ENCODE data around the gene LGALS9B.
"Not testable (repeated sequence)": the region's sequence is repeated elsewhere in the genome, so short reads cannot be mapped to it uniquely, and the experiment has no call there.

LGALS9B gene

GRCh38 chr17:20467447-20467846 lies at the start of gene LGALS9B:
Gene LGALS9B (minus strand): TSS chr17:20467539. CDS start chr17:20467470, 69 bp downstream.
- not testable (repeated sequence) for DNase-seq (ENCODE audit: low read depth in 2 of 3, low spot score in 2 of 3)

GRCh38 chr17:20516986-20517385 lies 49.6 kb upstream of the LGALS9B start:
- not testable (repeated sequence) for DNase-seq (ENCODE audit: low read depth in 2 of 3, low spot score in 2 of 3)

DNA sequence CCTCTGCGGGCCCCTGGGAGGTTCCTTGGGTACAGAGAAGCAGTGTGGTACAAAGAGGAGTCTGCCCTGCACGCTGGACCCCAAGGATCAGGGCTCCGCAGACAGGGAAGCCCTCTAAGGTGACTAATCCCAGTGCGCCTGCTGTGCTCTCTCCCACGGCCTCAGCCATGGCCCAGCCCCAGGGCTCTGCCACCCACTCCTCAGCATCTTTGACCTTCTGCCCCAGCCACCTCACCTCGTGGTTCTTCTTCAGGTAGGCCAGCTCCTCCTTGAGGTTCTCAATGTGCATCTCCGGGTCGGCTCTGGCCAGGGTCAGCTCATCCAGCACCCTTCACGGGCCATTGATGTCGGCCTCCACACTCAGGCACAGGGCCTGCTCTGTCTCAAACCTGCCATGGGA lies 47.8 kb upstream of the LGALS9B start:
- DNase-seq (ENCODE audit: low read depth in 2 of 3, low spot score in 2 of 3) = not testable (repeated sequence)

DNA sequence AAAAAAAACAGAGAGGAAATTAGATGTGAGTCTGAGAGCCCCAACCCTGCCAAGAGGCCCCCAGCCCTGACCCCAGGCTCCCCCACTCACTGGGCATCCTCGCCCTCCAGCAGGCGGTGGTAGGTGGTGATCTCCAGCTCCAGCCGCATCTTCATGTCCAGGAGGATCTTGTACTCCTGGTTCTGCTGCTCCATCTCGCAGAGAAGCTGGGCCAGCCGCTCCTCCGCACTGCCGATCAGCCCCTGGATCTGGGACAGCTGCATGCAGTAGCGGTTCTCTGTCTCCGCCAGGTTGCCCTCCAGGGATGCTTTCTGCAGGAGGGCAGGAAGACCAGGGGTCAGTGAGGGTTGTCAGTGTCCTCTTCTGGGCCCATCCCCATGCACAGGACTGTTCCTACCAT lies 46.2 kb upstream of the LGALS9B start:
- not testable (repeated sequence) for DNase-seq (ENCODE audit: low read depth in 2 of 3, low spot score in 2 of 3)

GRCh38 chr17:20512378-20512777 lies 45.0 kb upstream of the LGALS9B start:
- DNase-seq (ENCODE audit: low read depth in 2 of 3, low spot score in 2 of 3) = not testable (repeated sequence)

DNA sequence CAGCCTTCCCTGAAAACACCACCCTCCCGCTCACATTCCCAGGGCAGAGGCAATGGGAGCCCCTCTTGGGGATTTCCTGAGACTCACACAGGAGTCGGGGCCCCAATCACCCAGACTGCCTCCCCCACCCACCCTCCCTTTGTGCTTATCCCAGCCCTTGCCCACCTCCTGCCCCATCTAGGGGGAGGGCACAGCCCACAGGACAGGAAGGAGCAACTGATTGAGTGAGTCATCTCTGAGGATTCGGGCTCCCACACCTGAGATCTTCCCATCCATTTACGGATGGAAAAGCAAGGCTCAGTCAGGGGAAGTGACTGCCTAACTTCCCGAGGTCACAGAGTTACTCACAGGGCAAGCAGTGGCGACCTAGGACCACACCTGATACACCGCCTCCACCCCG lies 44.4 kb upstream of the LGALS9B start:
- not testable (repeated sequence) for DNase-seq (ENCODE audit: low read depth in 2 of 3, low spot score in 2 of 3)

DNA sequence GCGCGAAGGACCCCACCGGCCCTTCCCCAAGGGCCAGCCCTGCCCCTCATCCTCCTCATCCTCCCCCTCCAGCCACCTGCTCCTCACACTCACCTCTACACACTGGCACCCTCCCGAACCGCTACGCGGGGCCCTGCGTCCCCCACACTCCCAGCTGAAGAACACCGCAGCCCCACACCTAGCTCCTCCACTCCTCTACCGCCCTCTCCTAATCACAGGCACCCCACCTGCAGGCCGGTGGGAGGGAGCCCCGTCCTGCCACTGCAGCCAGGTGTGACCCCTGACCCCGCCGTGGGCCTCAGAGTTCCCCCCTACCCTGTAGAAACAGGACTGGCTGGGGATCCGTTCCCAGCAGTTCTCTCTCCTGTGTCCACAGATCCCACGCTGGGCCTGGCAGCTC lies 38.0 kb upstream of the LGALS9B start:
- not testable (repeated sequence) for DNase-seq (ENCODE audit: low read depth in 2 of 3, low spot score in 2 of 3)

GRCh38 chr17:20504388-20505066 lies 37.2 kb upstream of the LGALS9B start:
- DNase-seq (ENCODE audit: low read depth in 2 of 3, low spot score in 2 of 3) = not testable (repeated sequence)

DNA sequence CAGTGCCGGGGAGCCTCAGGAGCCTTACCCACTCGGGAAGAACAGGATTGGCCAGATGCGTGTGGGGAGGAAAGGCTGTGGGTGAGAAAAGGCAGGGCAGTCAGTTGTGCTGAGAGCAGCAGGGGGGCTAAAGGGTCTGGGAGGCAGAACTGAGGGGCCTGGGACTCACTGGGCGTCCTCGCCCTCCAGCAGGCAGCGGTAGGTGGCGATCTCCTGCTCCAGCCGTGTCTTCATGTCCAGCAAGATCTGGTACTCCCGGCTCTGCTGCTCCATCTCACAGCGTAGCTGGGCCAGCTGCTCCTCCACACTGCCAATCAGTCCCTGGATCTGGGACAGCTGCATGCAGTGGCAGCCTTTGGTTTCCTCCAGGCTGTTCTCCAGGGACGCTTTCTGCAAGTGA lies 34.6 kb upstream of the LGALS9B start:
- DNase-seq (ENCODE audit: low read depth in 2 of 3, low spot score in 2 of 3) = not testable (repeated sequence)

DNA sequence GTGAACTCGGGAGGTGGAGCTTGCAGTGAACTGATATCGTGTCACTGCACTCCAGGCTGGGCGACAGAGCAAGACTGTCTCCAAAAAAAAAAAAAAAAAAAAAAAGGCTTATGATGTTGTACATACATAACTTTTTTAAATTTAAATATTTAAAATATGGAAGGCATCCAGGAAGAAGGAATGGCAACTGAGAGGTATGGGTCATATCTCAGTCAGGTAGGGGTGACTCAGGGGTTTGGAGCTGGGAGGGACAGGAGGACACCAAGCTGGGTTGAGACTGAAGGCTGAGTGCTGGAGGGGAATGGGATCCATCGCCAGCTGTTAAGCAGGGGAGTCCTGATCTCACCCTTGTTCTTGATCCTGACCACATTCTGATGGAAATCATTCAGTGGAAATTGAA lies 33.0 kb upstream of the LGALS9B start:
- not testable (repeated sequence) for DNase-seq (ENCODE audit: low read depth in 2 of 3, low spot score in 2 of 3)

GRCh38 chr17:20495420-20495819 lies 28.1 kb upstream of the LGALS9B start:
- DNase-seq (ENCODE audit: low read depth in 2 of 3, low spot score in 2 of 3) = not testable (repeated sequence)

GRCh38 chr17:20494735-20495134 lies 27.4 kb upstream of the LGALS9B start:
- not testable (repeated sequence) for DNase-seq (ENCODE audit: low read depth in 2 of 3, low spot score in 2 of 3)

DNA sequence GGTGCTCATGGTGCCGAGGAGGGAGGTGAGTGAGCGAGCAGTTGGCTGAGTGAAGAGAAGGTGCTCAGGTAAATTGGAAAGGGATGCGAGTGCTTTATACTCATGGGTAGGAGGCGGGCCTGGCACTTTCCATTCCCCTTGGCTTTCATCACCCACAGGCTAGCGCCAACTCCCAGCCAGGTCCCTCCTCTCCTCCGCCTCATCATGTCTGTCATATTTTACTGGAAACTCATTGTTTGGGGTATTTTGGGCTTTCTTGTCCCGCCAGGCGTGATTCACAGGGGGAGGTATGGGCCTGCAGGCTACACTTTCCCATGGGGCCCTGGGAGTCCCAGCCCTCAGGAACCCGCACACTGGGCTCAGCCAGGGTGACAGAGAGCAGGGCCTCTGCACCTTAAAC lies 26.8 kb upstream of the LGALS9B start:
- not testable (repeated sequence) for DNase-seq (ENCODE audit: low read depth in 2 of 3, low spot score in 2 of 3)

DNA sequence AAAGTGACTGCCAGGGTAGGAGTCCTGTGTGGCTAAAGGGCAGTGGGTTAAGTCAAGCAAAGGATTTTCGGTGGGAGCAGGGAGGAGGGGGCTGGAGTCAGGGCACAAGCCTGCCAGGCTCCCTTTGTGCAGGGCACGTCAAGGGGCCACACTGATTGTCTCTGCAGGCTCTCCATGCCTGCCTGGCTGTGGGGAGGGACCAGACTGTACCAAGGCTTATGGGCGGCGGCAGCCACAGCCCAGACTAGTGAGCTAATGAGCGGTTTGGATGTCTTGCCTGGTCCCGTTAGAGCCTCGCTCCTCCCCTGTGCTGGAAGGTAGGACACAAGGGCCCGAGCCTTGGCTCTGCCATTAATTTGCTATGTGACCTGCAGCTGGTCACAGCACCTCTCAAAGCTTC lies 25.6 kb upstream of the LGALS9B start:
- not testable (repeated sequence) for DNase-seq (ENCODE audit: low read depth in 2 of 3, low spot score in 2 of 3)

GRCh38 chr17:20492099-20492498 lies 24.8 kb upstream of the LGALS9B start:
- DNase-seq (ENCODE audit: low read depth in 2 of 3, low spot score in 2 of 3) = not testable (repeated sequence)

DNA sequence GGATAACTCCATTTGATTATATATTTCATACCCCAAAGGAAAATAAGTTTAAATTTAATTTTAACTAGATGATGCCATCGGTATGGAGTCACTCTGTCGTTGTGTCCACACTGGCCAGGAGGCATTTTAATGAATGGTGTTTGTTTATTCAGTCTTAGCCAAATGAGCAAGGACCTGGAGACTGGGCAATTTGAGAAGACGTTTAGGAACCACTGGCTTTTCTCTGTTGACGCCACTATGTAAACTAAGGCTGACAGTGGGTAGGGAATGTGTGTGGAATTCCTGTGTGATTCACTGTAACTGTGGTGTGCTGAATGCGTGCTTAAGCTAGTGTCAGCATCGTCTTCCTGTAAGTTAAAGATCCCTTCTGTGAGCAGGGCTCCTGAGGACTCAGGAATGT lies 17.6 kb upstream of the LGALS9B start:
- DNase-seq (ENCODE audit: low read depth in 2 of 3, low spot score in 2 of 3) = not testable (repeated sequence)

DNA sequence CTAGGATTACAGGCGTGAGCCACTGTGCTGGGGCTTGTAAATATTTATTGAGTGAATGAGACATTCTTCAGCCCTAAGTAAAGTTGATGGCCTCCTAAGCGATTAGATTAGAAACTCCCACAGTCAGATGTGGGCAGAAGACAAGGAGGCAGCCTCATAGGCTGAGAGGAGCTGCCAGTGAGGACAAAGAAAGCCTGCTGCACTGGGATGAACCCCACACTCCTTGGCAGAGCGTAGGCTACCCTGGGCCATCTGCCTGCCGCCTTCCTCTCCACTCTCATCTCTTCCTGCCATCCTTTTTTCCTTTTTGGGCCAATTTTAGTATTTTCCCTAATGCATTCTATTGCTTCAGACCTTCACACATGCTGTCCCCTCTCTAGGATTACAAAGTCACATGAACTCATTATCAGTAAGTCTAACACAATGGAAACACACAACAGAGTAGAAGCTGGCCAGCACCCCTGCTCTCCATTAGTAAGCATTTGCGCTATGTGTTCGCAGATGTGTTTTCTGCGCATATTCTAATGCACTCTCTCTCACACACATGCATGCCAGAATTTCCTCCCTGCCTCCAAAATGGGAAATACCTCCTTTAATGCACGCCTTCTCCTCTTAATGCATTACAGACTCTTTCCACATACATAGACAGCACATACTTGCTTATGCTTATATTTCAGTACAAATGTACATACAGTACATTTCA lies 12.7 kb upstream of the LGALS9B start:
- not testable (repeated sequence) for DNase-seq (ENCODE audit: low read depth in 2 of 3, low spot score in 2 of 3)

- DNase-seq (ENCODE audit: low read depth in 2 of 3, low spot score in 2 of 3) = not testable (repeated sequence)
Observed at GRCh38 chr17:20477398-20478071, 10.2 kb upstream of the LGALS9B start.

DNA sequence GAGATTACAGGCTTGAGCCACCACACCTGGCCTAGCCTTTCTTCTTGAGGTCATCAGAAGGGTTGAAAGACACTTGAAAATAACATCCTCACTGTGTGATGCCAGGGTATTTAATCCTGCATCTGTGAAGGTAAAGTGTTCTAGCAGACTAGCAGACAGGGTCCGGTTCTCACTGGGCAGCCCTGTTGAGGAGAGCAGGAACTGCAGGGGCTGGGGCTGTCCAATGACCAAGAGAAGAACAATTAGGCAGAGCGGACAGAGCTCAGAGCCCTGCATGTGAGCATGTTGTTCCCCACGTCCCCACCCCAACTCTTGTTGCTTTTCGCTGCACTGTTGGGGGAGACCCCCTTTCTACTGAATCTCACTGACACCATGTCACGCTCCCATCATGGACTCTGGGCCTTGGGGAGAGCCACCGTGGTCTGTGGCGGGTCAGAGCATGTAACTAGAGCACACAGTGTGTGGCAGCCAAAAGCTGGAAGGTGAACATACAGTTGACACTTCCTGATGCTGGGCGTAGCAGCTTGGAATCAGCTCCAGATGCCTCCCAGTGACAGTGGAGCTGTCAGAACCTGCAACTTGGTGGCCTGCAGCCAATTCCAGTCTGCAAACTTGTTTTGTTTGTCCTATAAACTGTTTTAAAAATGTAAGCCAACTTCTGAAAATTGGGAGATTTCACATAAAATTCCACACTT lies 7.9 kb upstream of the LGALS9B start:
- not testable (repeated sequence) for DNase-seq (ENCODE audit: low read depth in 2 of 3, low spot score in 2 of 3)

DNA sequence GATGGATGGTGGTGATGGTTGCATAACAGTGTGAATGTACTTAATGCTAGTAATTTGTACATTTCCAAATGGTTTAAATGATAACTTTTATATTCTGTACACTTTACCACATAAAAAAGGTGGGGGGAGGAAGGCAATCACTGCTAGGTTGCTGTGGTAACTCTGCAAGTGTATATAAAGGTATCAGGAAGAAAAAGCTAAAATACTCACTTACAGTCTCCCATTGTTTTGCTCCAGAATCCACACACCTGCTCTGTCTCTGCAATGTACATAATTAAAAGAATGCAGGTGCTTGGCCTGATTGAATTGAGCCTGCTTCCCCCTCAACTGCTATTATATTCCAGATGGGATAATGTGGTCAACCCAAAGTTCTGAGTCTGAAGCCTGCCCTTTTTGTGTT lies 6.7 kb upstream of the LGALS9B start:
- DNase-seq (ENCODE audit: low read depth in 2 of 3, low spot score in 2 of 3) = not testable (repeated sequence)

DNA sequence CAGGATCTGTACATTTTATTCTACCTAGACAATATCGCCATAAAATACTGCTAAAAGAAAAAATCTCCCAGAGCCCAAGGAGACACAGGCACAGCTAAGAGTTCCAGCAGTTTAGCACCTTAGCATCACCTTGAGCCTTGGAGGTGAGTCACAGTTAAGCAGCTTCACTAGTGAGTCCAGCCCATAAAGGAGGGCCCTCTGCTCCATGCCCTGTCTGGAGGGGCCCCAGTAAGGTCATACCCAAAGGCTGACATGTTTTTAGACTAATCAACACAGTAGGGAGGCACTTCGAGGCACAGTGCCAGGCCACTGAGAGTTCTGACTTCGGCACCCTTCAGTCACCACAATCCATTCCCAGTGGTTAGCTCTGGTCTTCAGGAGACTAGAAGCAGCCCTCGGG lies 2.6 kb upstream of the LGALS9B start:
- not testable (repeated sequence) for DNase-seq (ENCODE audit: low read depth in 2 of 3, low spot score in 2 of 3)
